H9 (cell line): ENCODE data around the gene PLXND1. TPM values are rescaled to one million over a fixed set of nuclear protein-coding genes. Genes with fewer than 3 reads are reported as not detected.

Experiments used
- DNase-seq: peaks from one replicate; pipeline ENCODE4 v3.0.0-alpha.2; 2017
- H2AFZ ChIP-seq: one replicate; pipeline ENCODE4 v1.6.1; 2013; ENCODE audit warnings: mild to moderate bottlenecking, low read length, control low read depth, moderate library complexity
- H2AK5ac ChIP-seq: 2 replicates; pipeline ENCODE4 v1.6.1; 2013; ENCODE audit warnings: low read length, control low read depth, mixed read lengths; ENCODE audit not compliant: insufficient read length
- H2BK120ac ChIP-seq: one replicate; pipeline ENCODE4 v1.6.1; 2013; ENCODE audit warnings: low read depth, mild to moderate bottlenecking, low read length, control low read depth, inconsistent platforms; ENCODE audit not compliant: poor library complexity, severe bottlenecking
- H2BK12ac ChIP-seq: 2 replicates; pipeline ENCODE4 v1.6.1; 2013; ENCODE audit warnings: low read length, control low read depth, mixed read lengths, low read depth; ENCODE audit not compliant: insufficient read length
- H2BK15ac ChIP-seq: 2 replicates; pipeline ENCODE4 v1.6.1; 2013; ENCODE audit warnings: low read depth, low read length, control low read depth
- H2BK20ac ChIP-seq: one replicate; pipeline ENCODE4 v1.6.1; 2013; ENCODE audit warnings: low read depth, mild to moderate bottlenecking, low read length, control low read depth, inconsistent platforms; ENCODE audit not compliant: poor library complexity, severe bottlenecking
- H2BK5ac ChIP-seq: 2 replicates; pipeline ENCODE4 v1.6.1; 2013; ENCODE audit warnings: low read length, control low read depth, mixed read lengths; ENCODE audit not compliant: insufficient read length
- H3K14ac ChIP-seq: 2 replicates; pipeline ENCODE4 v1.6.1; 2013; ENCODE audit warnings: low read length, control low read depth; ENCODE audit not compliant: insufficient read depth
- H3K18ac ChIP-seq: 2 replicates; pipeline ENCODE4 v1.6.1; 2013; ENCODE audit warnings: low read depth, mild to moderate bottlenecking, mixed read lengths, low read length, control low read depth; ENCODE audit not compliant: insufficient read length
- H3K23ac ChIP-seq: 2 replicates; pipeline ENCODE4 v1.6.1; 2013; ENCODE audit warnings: low read length, control low read depth, mixed read lengths, low read depth; ENCODE audit not compliant: insufficient read length
- H3K23me2 ChIP-seq: 2 replicates; pipeline ENCODE4 v1.6.1; 2013; ENCODE audit warnings: low read depth, mild to moderate bottlenecking, mixed read lengths, low read length, control low read depth; ENCODE audit not compliant: insufficient read length, poor library complexity, severe bottlenecking
- H3K27ac ChIP-seq: 2 replicates; pipeline ENCODE4 v1.5.1; 2013; ENCODE audit warnings: low read length, control low read depth, mixed read lengths, low read depth; ENCODE audit not compliant: insufficient read length
- H3K27me3 ChIP-seq: 2 replicates; pipeline ENCODE4 v1.6.1; 2013; ENCODE audit warnings: low read length, control low read depth, inconsistent platforms; ENCODE audit not compliant: insufficient read depth
- H3K4ac ChIP-seq: 2 replicates; pipeline ENCODE4 v1.6.1; 2013; ENCODE audit warnings: low read depth, mild to moderate bottlenecking, control low read depth, inconsistent platforms, low read length, moderate library complexity
- H3K4me1 ChIP-seq: 2 replicates; pipeline ENCODE4 v1.6.1; 2013; ENCODE audit warnings: low read length, control low read depth, inconsistent platforms; ENCODE audit not compliant: insufficient read depth
- H3K4me2 ChIP-seq: 2 replicates; pipeline ENCODE4 v1.6.1; 2013; ENCODE audit warnings: low read length, control low read depth, mixed read lengths; ENCODE audit not compliant: insufficient read length, insufficient read depth
- H3K56ac ChIP-seq: 2 replicates; pipeline ENCODE4 v1.6.1; 2013; ENCODE audit warnings: low read depth, mild to moderate bottlenecking, mixed read lengths, low read length, control low read depth; ENCODE audit not compliant: insufficient read length
- H3K79me1 ChIP-seq: 2 replicates; pipeline ENCODE4 v1.6.1; 2013; ENCODE audit warnings: low read depth, mild to moderate bottlenecking, moderate library complexity, low read length, control low read depth, inconsistent platforms; ENCODE audit not compliant: insufficient read depth, poor library complexity, severe bottlenecking
- H3K79me2 ChIP-seq: 2 replicates; pipeline ENCODE4 v1.6.1; 2013; ENCODE audit warnings: low read length, control low read depth, inconsistent platforms; ENCODE audit not compliant: insufficient read depth
- H3K9ac ChIP-seq: 2 replicates; pipeline ENCODE4 v1.6.1; 2013; ENCODE audit warnings: low read length, control low read depth, mixed read lengths; ENCODE audit not compliant: insufficient read length; ENCODE audit errors: extremely low read depth
- H3K9me3 ChIP-seq: one replicate; pipeline ENCODE4 v1.6.1; 2013; ENCODE audit warnings: low read depth, low read length, inconsistent platforms; ENCODE audit not compliant: control insufficient read depth
- H3T11ph ChIP-seq: one replicate; pipeline ENCODE4 v1.6.1; 2013; ENCODE audit warnings: mild to moderate bottlenecking, low read length, control low read depth, inconsistent platforms
- H4K20me1 ChIP-seq: one replicate; pipeline ENCODE4 v1.6.1; 2013; ENCODE audit not compliant: control insufficient read depth, insufficient read length, insufficient read depth
- H4K5ac ChIP-seq: 2 replicates; pipeline ENCODE4 v1.6.1; 2013; ENCODE audit warnings: low read depth, mild to moderate bottlenecking, mixed read lengths, low read length, control low read depth; ENCODE audit not compliant: insufficient read length
- H4K8ac ChIP-seq: replicated peaks from 2 replicates; pipeline ENCODE4 v1.6.1; 2013; ENCODE audit warnings: low read length, control low read depth, mixed read lengths, low read depth; ENCODE audit not compliant: insufficient read length
- H4K91ac ChIP-seq: 2 replicates; pipeline ENCODE4 v1.6.1; 2013; ENCODE audit warnings: low read depth, mild to moderate bottlenecking, moderate library complexity, mixed read lengths, low read length, control low read depth; ENCODE audit not compliant: insufficient read length
- H3K27ac Mint-ChIP-seq, 3 experiments: 2 replicates in 2 of 3; 3 replicates in 1 of 3; pipeline ENCODE4 v1.8.0; 2020 to 2021; ENCODE audit warnings: mixed read lengths in 3 of 3, mild to moderate bottlenecking in 1 of 3, moderate library complexity in 1 of 3
- H3K27me3 Mint-ChIP-seq: 2 replicates; pipeline ENCODE4 v1.8.0; 2021; ENCODE audit warnings: low read depth, mild to moderate bottlenecking, moderate library complexity, mixed read lengths
- H3K36me3 Mint-ChIP-seq, 3 experiments: 2 replicates in 2 of 3; 3 replicates in 1 of 3; pipeline ENCODE4 v1.8.0; 2020 to 2021; ENCODE audit warnings: low read depth in 3 of 3, mixed read lengths in 3 of 3; ENCODE audit not compliant: insufficient read depth in 1 of 3
- H3K4me1 Mint-ChIP-seq, 2 experiments: 2 replicates each; pipeline ENCODE4 v1.8.0; 2020; ENCODE audit warnings: mixed read lengths in 2 of 2
- H3K4me3 Mint-ChIP-seq, 2 experiments: 2 replicates in 1 of 2; 3 replicates in 1 of 2; pipeline ENCODE4 v1.8.0; 2020 to 2021; ENCODE audit warnings: mild to moderate bottlenecking in 2 of 2, mixed read lengths in 2 of 2, moderate library complexity in 1 of 2
- H3K9me3 Mint-ChIP-seq, 2 experiments: 2 replicates in 1 of 2; 3 replicates in 1 of 2; pipeline ENCODE4 v1.8.0; 2020; ENCODE audit warnings: mild to moderate bottlenecking in 2 of 2, mixed read lengths in 2 of 2, moderate library complexity in 1 of 2
- CTCF ChIP-seq: fragments of 200-600 bp; sonication (generic); conservative IDR thresholded peaks from 3 replicates; pipeline ENCODE4 v1.8.0; 2021; ENCODE audit warnings: antibody characterized with exemption, mild to moderate bottlenecking
- WGBS: extraction: QIAGEN DNeasy Blood & Tissue Kit; methylation state at CpG from one replicate; pipeline ENCODE4 v1.1.7; 2013; ENCODE audit warnings: missing lambda C conversion rate, low lambda C conversion rate, mixed read lengths; ENCODE audit not compliant: insufficient read length; ENCODE audit errors: extremely low coverage; 5-methylcytosine and 5-hydroxymethylcytosine counted together
- total RNA-seq: library from RNA; stranded (reverse); gene quantifications from 2 replicates; pipeline ENCODE4 v1.2.1, GENCODE V29; 2021

PLXND1 gene
- total RNA-seq, 1 experiment from 2014 or later, result 50.9 TPM

- peak overlapping the region in 1 of 3 experiments; percentile 77; a peak in 1 of 7 replicates for H3K27ac Mint-ChIP-seq
These were observed 26.1 kb upstream of the PLXND1 start for GRCh38 chr3:129632556-129632955.

More at GRCh38 chr3:129632556-129632955, 26.1 kb upstream of the PLXND1 start:
- Histone ChIP-seq H3K27me3 (no peaks in the 10 kb centered on the region), H3K56ac (no peak overlapping the region), H2BK120ac (no peak overlapping the region), H3K27ac (no peak overlapping the region), H3K4ac (no peak overlapping the region), H4K20me1 (no peaks in the 10 kb centered on the region), H2AFZ (no peak overlapping the region), H3K23me2 (peaks cover 4% of the 10 kb centered on the region), H3K9ac (no peak overlapping the region), H3T11ph (no peak overlapping the region), H2AK5ac (no peak overlapping the region), H2BK20ac (no peak overlapping the region), H3K4me1 (no peaks in the 10 kb centered on the region; the same call in 1 of the 2 replicates), H3K79me2 (no peaks in the 10 kb centered on the region), H3K79me1 (no peaks in the 10 kb centered on the region), H3K9me3 (no peaks in the 10 kb centered on the region), H2BK12ac (no peak overlapping the region), H4K5ac (no peak overlapping the region), H3K18ac (no peak overlapping the region), H4K8ac (no peak overlapping the region), H3K4me2 (no peak overlapping the region), H2BK5ac (no peak overlapping the region), H3K23ac (no peak overlapping the region), H4K91ac (no peak overlapping the region), H3K14ac (peak overlapping the region; percentile 39; the same call in 1 of the 2 replicates), H2BK15ac (no peak overlapping the region)
- Mint-ChIP-seq H3K4me1 (peaks cover 9 to 12% of the 10 kb centered on the region in 2 experiments), H3K27me3 (no peaks in the 10 kb centered on the region; the same call in 1 of the 2 replicates), H3K36me3 (peaks cover 1 to 15% (median 1%) of the 10 kb centered on the region in 3 experiments; a peak in 6 of 7 replicates), H3K4me3 (no peak overlapping the region), H3K9me3 (peaks cover 9 to 15% of the 10 kb centered on the region in 2 experiments)
- no peak for TF ChIP-seq CTCF
- WGBS, result no CpG with 5 or more reads among the region's 11 CpGs
- no peak for DNase-seq
